HG03045 (cell line): ENCODE measurements around the gene MECP2.

ENCODE experiments used
- ATAC-seq: cut with Tn5 transposase; IDR thresholded peaks from one replicate; pipeline ENCODE4 v1.9.1; 2021; ENCODE audit warnings: mild to moderate bottlenecking, moderate library complexity; ENCODE audit not compliant: unreplicated experiment

MECP2 gene

DNA sequence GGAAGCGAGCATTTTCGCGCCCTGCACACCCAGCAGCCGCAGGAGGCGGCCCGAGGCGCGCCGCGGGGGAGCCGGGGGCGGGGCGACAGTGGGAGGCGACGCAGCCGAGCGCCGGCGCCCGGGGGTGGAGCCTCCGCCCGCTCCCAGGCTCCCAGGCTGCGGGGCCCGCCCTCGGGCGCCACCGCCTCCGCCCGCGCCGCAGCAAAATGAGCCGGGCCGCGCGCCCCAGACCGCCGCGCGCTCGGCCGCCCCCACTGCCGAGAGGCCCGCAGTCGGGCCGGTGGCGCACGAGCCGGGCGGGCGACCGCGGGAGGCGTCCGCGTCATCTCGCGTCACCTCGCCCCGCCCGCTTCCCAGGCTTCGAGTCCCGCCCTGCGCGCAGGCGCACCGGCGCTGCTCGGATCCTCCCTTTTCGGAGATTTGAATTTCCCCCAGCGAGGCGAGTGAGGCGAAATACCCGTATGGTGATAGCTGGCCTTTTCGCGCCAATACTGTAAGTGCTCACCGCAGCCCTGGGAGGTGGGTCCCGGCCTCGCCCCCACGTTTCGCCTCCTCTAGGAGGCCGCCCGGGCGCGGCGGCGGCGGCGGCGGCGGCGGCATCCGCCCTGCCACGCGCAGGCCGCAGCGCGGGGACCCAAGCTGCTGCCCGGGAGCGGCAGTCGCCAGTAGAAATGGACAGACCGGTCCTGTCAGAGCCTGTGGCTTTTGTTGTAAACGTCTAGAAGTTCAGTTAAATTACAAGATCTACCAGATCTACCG lies 125.0 kb downstream of the MECP2 start, which contains the start of gene TMEM187:
Gene TMEM187, plus strand, starts transcription at position 387 of the 759 bp plus-strand sequence. CDS start 9,309 bp downstream, outside the sequence.
- ATAC-seq = peak; percentile 52
